GM21717 (cell line): ENCODE results near the gene TNRC6C.

Source experiments
- ATAC-seq: cut with Tn5 transposase; IDR thresholded peaks from one replicate; pipeline ENCODE4 v1.9.1; 2021; ENCODE audit warnings: mild to moderate bottlenecking, moderate library complexity; ENCODE audit not compliant: unreplicated experiment

Gene TNRC6C

GRCh38 chr17:77957857-77958715 lies at the start of gene TNRC6C:
TNRC6C (plus strand) TSS chr17:77958703; CDS start chr17:78004207, 45,504 bp downstream.
- ATAC-seq: peak; percentile 73

- ATAC-seq: no peak
Observed at GRCh38 chr17:77909236-77909635, 49.3 kb upstream of the TNRC6C start.

- ATAC-seq: no peak
Observed at GRCh38 chr17:77909816-77910215, 48.7 kb upstream of the TNRC6C start.

DNA sequence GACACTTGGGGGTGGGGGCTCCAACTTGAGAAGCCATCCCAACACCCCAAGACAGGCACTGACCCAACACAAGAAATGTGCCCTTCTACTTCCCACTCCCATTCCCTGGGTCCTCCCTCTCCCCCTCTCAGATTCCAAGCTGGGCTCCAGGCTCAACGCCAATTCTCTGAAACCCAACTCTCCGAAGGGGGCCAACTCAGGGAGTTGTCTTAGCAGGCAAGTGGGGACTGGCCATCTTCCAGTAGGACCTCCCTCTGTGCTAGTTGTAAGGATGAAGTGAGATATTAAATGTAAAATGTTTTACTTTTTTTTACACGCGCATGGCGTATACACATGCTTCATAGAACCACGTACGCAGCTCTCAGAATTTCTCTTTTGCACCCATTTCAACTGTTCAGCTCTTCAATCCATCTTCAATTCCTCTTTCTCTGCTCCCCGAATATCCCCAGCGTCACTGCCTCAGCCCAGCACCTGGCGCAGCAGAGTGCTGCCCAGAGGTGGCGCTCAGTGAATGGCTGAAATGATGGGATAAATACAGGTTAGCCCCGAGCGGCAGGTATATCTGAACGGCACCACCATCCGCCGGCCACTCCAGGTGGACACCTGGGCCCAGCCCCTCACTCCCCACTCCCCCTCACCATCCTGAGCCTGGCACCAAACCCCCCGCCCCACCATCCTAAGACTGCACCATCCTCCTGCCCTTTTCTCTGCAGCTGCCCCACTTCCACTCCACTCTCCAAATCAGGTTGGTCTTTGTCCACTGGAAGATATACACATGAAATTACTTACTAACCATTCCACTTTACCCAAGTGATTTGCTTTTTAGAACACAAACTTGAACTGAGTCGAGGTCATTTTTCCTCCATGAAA lies 43.9 kb upstream of the TNRC6C start:
- ATAC-seq: no peak

DNA sequence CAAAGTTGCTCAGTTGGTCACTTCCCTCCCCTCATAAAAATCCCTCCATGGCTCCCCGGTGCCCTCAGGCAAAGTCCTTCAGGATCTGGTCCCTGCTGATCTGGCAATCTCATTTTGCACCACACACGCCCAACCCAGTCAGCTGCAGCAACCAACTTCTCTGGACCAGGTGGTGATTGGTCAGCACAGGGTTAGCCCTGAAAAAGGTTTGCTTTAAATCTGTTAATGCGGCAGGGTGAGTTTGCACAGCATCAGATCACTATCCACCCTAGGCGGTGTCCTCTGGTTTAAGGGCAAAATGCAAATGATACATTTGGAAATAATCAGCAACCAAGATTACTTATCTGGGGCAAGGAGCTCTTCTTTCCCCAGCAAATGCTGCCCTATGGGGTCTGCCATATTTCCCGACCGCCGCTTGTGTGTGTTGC lies 42.9 kb upstream of the TNRC6C start:
- no peak for ATAC-seq

DNA sequence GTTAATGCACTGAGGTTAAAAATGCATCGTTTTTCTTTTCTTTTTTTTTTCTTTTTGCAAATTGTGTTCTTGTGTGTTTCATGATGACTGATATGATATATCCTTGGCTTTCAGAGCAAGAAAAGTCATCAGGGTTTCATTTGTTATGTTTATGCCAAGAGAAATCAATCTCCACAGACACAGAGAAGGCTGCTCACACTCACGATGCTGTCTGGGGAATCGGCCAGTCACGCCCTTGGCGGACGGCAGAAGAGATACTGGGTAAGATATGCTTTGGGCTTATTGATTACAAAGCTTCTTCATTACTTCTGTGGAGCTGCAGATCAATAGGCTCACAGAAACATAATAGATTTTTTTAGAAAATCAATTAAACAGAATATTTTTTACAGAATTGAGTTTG lies 42.2 kb upstream of the TNRC6C start:
- no peak for ATAC-seq

DNA sequence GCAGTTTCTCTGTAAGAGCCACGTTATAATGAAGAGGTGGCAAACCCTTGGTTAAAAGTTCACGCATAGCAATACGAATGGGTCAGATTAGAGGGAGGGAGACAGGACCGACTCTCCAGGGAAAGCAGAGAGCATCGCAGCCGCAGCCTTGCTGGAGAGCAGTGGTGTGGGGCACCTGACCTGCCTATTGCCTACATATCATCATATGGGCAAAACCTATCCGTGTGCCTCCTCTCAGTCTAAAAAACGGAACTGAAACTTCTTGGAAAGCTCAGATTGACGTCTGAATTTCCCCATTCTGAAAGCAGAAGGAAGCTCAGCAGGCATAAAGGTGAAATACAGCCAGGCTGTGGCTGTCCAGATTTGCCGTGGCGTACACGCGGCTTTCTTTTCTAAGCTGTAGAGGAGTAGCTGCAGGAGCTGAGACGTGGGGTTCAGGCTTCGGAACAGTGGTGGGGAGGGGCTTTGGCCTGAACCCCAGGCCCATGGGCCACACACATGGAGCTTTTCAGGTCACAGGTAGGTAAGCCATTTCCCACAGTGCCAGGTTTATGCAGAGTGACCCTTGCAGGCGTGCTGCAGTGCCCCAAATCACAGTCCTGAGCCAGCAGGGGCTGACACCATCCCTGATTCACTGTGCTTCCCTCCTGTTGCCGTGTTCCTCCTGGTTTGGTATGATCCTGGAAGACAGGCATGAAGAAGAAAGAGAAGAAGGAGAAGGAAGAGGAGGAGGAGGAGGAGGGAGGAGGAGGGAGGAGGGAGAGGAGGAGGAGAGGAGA lies 41.6 kb upstream of the TNRC6C start:
- ATAC-seq: no peak

GRCh38 chr17:77919276-77919675 lies 39.2 kb upstream of the TNRC6C start:
- ATAC-seq: no peak

GRCh38 chr17:77923135-77923534 lies 35.4 kb upstream of the TNRC6C start:
- no peak for ATAC-seq

- ATAC-seq: no peak
Observed at GRCh38 chr17:77923776-77924513, 34.6 kb upstream of the TNRC6C start.

GRCh38 chr17:77924757-77925336 lies 33.7 kb upstream of the TNRC6C start:
- no peak for ATAC-seq

- ATAC-seq: no peak
Observed at GRCh38 chr17:77925831-77926543, 32.5 kb upstream of the TNRC6C start.

DNA sequence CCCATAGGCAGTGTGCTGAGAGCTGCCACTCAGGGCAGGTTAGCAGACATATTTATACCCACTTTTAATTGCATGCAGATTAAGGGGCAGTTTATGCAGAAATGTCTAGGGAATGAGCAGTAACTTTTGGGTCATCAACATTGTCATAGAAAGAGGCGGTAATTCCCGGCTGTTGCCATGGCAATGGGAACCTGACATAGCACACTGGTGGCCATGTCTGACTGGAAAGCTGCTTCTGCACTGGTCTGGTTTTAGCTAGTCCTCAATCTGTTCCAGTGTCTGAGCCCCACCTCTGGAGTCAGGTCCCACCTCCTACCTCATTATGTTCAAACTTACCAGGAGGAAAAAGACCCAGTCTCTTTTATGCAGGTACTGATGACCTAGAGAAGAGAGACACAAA lies 31.5 kb upstream of the TNRC6C start:
- no peak for ATAC-seq

GRCh38 chr17:77927777-77928518 lies 30.6 kb upstream of the TNRC6C start:
- ATAC-seq: no peak

- ATAC-seq: no peak
Observed at GRCh38 chr17:77928519-77929179, 29.9 kb upstream of the TNRC6C start.

GRCh38 chr17:77929180-77929564 lies 29.3 kb upstream of the TNRC6C start:
- no peak for ATAC-seq

GRCh38 chr17:77929871-77930436 lies 28.5 kb upstream of the TNRC6C start:
- no peak for ATAC-seq
